Measurements from ENCODE around the gene METTL21A. TPM values are rescaled to one million over a fixed set of nuclear protein-coding genes. Genes with fewer than 3 reads are reported as not detected.

METTL21A gene
- total RNA-seq: 14.5 and 15.8 TPM in 2 replicates

DNA sequence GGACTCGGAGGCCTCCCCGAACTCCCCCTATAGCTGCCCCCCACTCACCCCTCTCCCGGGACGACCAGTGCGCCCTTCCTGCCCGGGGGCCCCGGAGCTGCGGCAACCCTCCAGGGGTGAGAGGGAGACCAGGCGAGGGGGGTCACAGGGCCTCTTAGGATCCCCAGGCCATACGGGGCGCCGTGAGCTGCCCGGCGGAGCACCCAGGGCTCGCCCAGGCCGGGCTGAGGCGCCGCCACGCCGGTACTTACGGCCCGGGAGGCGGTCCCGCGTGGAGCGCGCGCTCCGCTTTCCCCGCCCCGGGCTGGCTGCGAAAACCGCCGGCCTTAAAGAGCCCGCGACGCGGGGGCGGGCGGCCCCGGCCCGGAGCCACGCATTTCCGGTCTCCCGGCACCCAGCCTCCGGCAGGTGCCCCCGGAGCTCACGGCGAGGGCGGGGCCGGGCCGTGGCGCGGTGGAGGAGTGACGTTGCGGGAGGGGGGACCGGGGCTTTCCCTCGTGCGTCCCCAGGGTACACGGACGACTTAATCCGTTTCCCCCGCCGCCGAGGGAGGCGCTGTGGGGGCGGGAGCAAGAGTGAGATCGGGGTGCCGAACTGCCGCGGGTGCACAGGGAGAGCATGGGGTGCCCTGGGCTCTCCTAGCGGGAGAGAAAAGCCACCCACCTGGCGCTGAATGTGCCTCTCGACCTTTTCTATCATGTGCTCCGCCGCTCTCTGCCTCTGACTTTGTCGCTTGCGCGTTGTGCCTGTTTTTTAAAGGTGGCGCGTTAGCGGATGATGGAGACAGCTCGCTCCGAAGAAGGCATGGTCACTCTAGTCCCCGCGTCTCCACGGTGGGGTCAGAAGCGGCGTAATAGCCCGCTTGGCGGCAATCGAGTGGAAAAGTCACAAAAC lies at the start of gene METTL21A:
TSS of gene METTL21A (minus strand) at position 381 of the 894 bp plus-strand sequence. CDS start 1,019 bp downstream, outside the sequence.

Other genes starting within 250 kb of the METTL21A start
- gene CREB1, start 95.4 kb downstream of the METTL21A start, total RNA-seq: 13.3 and 23.7 TPM in 2 replicates
- 8.0 and 28.8 TPM in 2 replicates for gene CCNYL1, start 86.2 kb upstream of the METTL21A start, total RNA-seq
- gene FZD5, start 144.5 kb upstream of the METTL21A start, total RNA-seq: 0.26 and 1.3 TPM in 2 replicates

Data from pericardium fibroblast (primary cell).